Measurements from ENCODE around the gene GPR152. TPM values are rescaled to one million over a fixed set of nuclear protein-coding genes. Genes with fewer than 3 reads are reported as not detected.

Gene GPR152
- total RNA-seq, 3 donors from 2014 or later: not detected

GRCh38 chr11:67456068-67456705 lies 3.7 kb upstream of the GPR152 start:
- ATAC-seq (no peak), DNase-seq (no peak)
- intact Hi-C loops (cut with DNase I, micrococcal nuclease): no loop called here
- no peak for TF ChIP-seq CTCF (IDR thresholded peaks at IDR 0.05)
- Histone ChIP-seq H3K9me3 (no peaks in the 10 kb centered on the region), H3K4me3 (no peak overlapping the region), H3K4me1 (ENCODE audit: low read depth) (no peaks in the 10 kb centered on the region), H3K36me3 (ENCODE audit: low read depth) (no peaks in the 10 kb centered on the region)

- Histone ChIP-seq H3K4me1 (ENCODE audit: low read depth) (no peaks in the 10 kb centered on the region), H3K36me3 (ENCODE audit: low read depth) (no peaks in the 10 kb centered on the region), H3K9me3 (no peaks in the 10 kb centered on the region), H3K4me3 (no peak within 1 kb of the TSS)
- intact Hi-C loops (cut with DNase I, micrococcal nuclease): no loop called here
- DNase-seq (no peak), ATAC-seq (no peak)
- no peak for TF ChIP-seq CTCF (IDR thresholded peaks at IDR 0.05)
Observed at GRCh38 chr11:67455054-67455453, 2.5 kb upstream of the GPR152 start, which contains the start of gene CABP4. TSS of gene CABP4 (plus strand) at chr11:67455354. CDS start at chr11:67455424, 70 bp downstream.

GRCh38 chr11:67453816-67454732 lies 1.5 kb upstream of the GPR152 start:
- Histone ChIP-seq H3K36me3 (ENCODE audit: low read depth) (no peaks in the 10 kb centered on the region), H3K9me3 (no peaks in the 10 kb centered on the region), H3K4me1 (ENCODE audit: low read depth) (no peaks in the 10 kb centered on the region), H3K4me3 (no peak overlapping the region)
- intact Hi-C loops (cut with DNase I, micrococcal nuclease): no loop called here
- peak in 2 of 3 donors; percentile 19 to 23 for DNase-seq
- ATAC-seq: no peak
- TF ChIP-seq CTCF (IDR thresholded peaks at IDR 0.05): no peak

- Histone ChIP-seq H3K4me3 (no peak overlapping the region), H3K36me3 (ENCODE audit: low read depth) (no peaks in the 10 kb centered on the region), H3K9me3 (no peaks in the 10 kb centered on the region), H3K4me1 (ENCODE audit: low read depth) (no peaks in the 10 kb centered on the region)
- no peak for TF ChIP-seq CTCF (IDR thresholded peaks at IDR 0.05)
- ATAC-seq: no peak
- intact Hi-C loops (cut with DNase I, micrococcal nuclease): no loop called here
- peak in 1 of 3 donors; percentile 42 for DNase-seq
Observed at GRCh38 chr11:67451658-67451976, 912 bp downstream of the GPR152 start.

GRCh38 chr11:67450796-67451657 lies 1.5 kb downstream of the GPR152 start:
- intact Hi-C loops (cut with DNase I, micrococcal nuclease): no loop called here
- no peak overlapping the region for H3K4me3 ChIP-seq
- no peak for ATAC-seq

More at GRCh38 chr11:67450796-67451657, 1.5 kb downstream of the GPR152 start:
- no peaks in the 10 kb centered on the region for H3K4me1 ChIP-seq (ENCODE audit: low read depth)
- DNase-seq: no peak
- H3K9me3 ChIP-seq: no peaks in the 10 kb centered on the region
- no peaks in the 10 kb centered on the region for H3K36me3 ChIP-seq (ENCODE audit: low read depth)
- no peak for TF ChIP-seq CTCF (IDR thresholded peaks at IDR 0.05)
